Measurements from ENCODE around the gene ZACN. TPM values are rescaled to one million over a fixed set of nuclear protein-coding genes. Genes with fewer than 3 reads are reported as not detected.

ZACN gene
- total and polyA plus RNA-seq, 10 donors = 0.17 to 1.9 (median 1.0) TPM; not detected in 5

GRCh38 chr17:76088868-76089576 lies 10.0 kb downstream of the ZACN start:
- Histone ChIP-seq H3K27me3 (replicated peaks in 1 of 7) (no peaks in the 10 kb centered on the region), H3K4me3 (no peak overlapping the region), H3K27ac (no peak overlapping the region), H3K9me3 (no peaks in the 10 kb centered on the region), H3K36me3 (peaks cover 3 to 100% (median 95%) of the 10 kb centered on the region in 6 donors), H3K4me1 (peaks cover 0 to 9% (median 0%) of the 10 kb centered on the region in 6 donors)
- intact Hi-C loops (cut with DNase I; ENCODE audit: low total_unique reads) = no loop called here
- peak; percentile 66 for DNase-seq
- 93 to 96% (median 96%) methylated on average over 24 to 25 of the region's 25 CpGs for WGBS, 5 donors
- TF ChIP-seq POLR2AphosphoS5 (IDR thresholded peaks at IDR 0.05) (no peak), POLR2A (IDR thresholded peaks at IDR 0.05) (no peak), CTCF (IDR thresholded peaks at IDR 0.05 in 8 of 11, conservative IDR thresholded peaks at IDR 0.05 in 3 of 11) (no peak)

GRCh38 chr17:76089680-76090516 lies 10.9 kb downstream of the ZACN start:
- Histone ChIP-seq H3K27me3 (replicated peaks in 1 of 7) (no peaks in the 10 kb centered on the region), H3K27ac (no peak overlapping the region), H3K4me3 (no peak overlapping the region), H3K36me3 (peaks cover 3 to 100% (median 95%) of the 10 kb centered on the region in 6 donors), H3K4me1 (peaks cover 0 to 9% (median 0%) of the 10 kb centered on the region in 6 donors), H3K9me3 (no peaks in the 10 kb centered on the region)
- intact Hi-C loops (cut with DNase I; ENCODE audit: low total_unique reads) = no loop called here
- 93 to 95% (median 95%) methylated on average over 20 to 32 of the region's 32 CpGs for WGBS, 5 donors
- no peak for TF ChIP-seq CTCF (IDR thresholded peaks at IDR 0.05 in 8 of 11, conservative IDR thresholded peaks at IDR 0.05 in 3 of 11)
- no peak for TF ChIP-seq POLR2AphosphoS5 (IDR thresholded peaks at IDR 0.05)
- no peak for TF ChIP-seq POLR2A (IDR thresholded peaks at IDR 0.05)
- DNase-seq = no peak

GRCh38 chr17:76090517-76091129 lies 11.6 kb downstream of the ZACN start:
- Histone ChIP-seq H3K36me3 (peaks cover 0 to 100% (median 94%) of the 10 kb centered on the region in 6 donors), H3K4me1 (peaks cover 0 to 9% (median 0%) of the 10 kb centered on the region in 6 donors), H3K27me3 (replicated peaks in 1 of 7) (no peaks in the 10 kb centered on the region), H3K4me3 (no peak overlapping the region), H3K27ac (no peak overlapping the region), H3K9me3 (no peaks in the 10 kb centered on the region)
- 88 to 95% (median 93%) methylated on average over 14 to 17 of the region's 17 CpGs for WGBS, 5 donors
- intact Hi-C loops (cut with DNase I; ENCODE audit: low total_unique reads) = no loop called here
- no peak for DNase-seq
- TF ChIP-seq POLR2A (IDR thresholded peaks at IDR 0.05) (no peak), CTCF (IDR thresholded peaks at IDR 0.05 in 8 of 11, conservative IDR thresholded peaks at IDR 0.05 in 3 of 11) (no peak), POLR2AphosphoS5 (IDR thresholded peaks at IDR 0.05) (no peak)
